Kidney epithelial cell (primary cell): ENCODE data around the gene SUCLG2. TPM values are rescaled to one million over a fixed set of nuclear protein-coding genes. Genes with fewer than 3 reads are reported as not detected.
A peak's percentile ranks its signal among the peaks of the same experiment; 100 is the strongest.

Experiments used
- DNase-seq: peaks from one replicate; pipeline ENCODE4 v3.0.0-alpha.2; 2010; ENCODE audit warnings: low read depth
- H3K27me3 ChIP-seq: 2 replicates; pipeline ENCODE4 v1.6.0; 2011; ENCODE audit warnings: low read length; ENCODE audit not compliant: control insufficient read depth, insufficient read depth
- H3K36me3 ChIP-seq: 2 replicates; pipeline ENCODE4 v1.5.1; 2011; ENCODE audit warnings: low read length; ENCODE audit not compliant: control insufficient read depth, insufficient read depth
- H3K4me3 ChIP-seq: 2 replicates; pipeline ENCODE4 v1.5.1; 2011; ENCODE audit warnings: low read depth, mild to moderate bottlenecking, control low read depth, low read length
- total RNA-seq: library from RNA; depleted of rRNA; stranded (reverse); fragments of >200 nt; gene quantifications from 2 replicates; pipeline ENCODE4 v1.2.3, GENCODE V29; 2015
- TF ChIP-seq, protein P1 (sequence below): IDR thresholded peaks from 2 replicates; pipeline ENCODE4 v1.5.1; 2011; ENCODE audit warnings: mild to moderate bottlenecking, moderate library complexity, low read length, control low read depth, inconsistent platforms; ENCODE audit not compliant: insufficient read depth, poor library complexity, severe bottlenecking

Gene SUCLG2
- total RNA-seq, 1 donor from 2014 or later, result 38.1 TPM

DNA sequence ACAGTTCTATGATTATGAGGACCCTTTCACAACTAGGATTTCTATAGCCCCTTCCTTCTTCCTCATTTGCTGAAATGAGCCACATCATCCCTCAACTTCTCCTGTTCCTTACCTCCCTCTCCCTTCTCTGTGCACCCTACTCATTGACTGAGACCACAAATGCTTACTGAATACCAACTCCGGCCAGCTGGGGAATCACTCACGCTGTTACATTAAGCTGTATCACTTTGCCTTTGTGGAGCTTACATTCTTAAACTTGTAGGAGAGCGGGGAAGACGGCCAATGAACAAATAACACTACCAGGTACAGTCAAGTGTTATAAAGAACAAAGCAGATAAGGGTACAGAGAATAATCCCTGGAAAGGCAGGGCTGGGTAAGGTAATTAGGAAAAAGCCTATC, 5.7 kb downstream of the SUCLG2 start:
- Histone ChIP-seq H3K4me3 (no peak overlapping the region), H3K36me3 (no peaks in the 10 kb centered on the region), H3K27me3 (no peaks in the 10 kb centered on the region)
- DNase-seq, result no peak
- TF ChIP-seq, protein P1, sequence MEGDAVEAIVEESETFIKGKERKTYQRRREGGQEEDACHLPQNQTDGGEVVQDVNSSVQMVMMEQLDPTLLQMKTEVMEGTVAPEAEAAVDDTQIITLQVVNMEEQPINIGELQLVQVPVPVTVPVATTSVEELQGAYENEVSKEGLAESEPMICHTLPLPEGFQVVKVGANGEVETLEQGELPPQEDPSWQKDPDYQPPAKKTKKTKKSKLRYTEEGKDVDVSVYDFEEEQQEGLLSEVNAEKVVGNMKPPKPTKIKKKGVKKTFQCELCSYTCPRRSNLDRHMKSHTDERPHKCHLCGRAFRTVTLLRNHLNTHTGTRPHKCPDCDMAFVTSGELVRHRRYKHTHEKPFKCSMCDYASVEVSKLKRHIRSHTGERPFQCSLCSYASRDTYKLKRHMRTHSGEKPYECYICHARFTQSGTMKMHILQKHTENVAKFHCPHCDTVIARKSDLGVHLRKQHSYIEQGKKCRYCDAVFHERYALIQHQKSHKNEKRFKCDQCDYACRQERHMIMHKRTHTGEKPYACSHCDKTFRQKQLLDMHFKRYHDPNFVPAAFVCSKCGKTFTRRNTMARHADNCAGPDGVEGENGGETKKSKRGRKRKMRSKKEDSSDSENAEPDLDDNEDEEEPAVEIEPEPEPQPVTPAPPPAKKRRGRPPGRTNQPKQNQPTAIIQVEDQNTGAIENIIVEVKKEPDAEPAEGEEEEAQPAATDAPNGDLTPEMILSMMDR, result no peak

DNA sequence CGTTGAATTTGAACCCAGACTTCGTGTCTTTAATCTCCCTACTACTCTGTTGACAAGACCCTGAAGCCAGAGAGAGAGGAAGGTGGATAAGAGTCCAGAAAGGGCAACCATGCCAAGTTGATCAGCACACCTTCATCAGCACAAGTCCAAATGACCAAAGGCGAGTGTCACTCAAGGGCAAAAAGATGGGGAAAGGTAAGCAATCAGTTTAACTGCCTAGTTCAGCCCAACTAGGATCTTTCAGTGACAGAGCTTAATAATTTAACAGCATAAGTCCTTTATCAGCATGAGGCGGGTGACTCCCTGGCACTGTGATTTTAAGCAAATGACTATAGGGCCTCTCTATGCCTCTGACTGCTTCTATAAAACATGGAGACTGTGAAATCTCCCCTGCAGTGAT, 6.2 kb downstream of the SUCLG2 start:
- H3K4me3 ChIP-seq, result no peak overlapping the region

DNA sequence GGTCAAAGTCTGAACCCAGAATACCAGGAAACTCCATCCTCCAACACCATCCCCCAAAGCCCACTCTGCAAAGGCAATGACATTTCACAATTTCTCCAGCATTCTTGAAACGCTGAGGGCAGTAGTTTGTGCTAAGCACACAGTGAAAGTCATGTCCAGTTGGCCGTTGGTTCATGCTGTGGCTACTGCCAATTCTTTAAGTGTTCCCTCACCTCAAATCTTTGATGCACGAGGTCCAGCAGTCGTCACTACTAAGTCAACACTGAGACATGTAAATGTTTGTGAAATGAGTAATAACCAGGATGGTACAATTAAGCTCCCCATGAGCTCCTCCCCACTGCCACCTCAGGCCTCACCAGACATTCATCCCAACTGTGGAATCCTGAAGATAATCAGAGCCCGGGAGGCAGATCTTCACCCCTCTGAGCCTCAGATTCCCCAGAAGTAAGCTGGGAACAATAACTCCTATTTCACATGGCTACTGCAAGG, 7.0 kb downstream of the SUCLG2 start:
- peak; percentile 98 for DNase-seq
- Histone ChIP-seq H3K36me3 (no peaks in the 10 kb centered on the region), H3K4me3 (no peak overlapping the region), H3K27me3 (no peaks in the 10 kb centered on the region)
- TF ChIP-seq, protein P1, result no peak

More for the DNA sequence above, 6.2 kb downstream of the SUCLG2 start:
- no peak for DNase-seq
- no peaks in the 10 kb centered on the region for H3K36me3 ChIP-seq
- no peaks in the 10 kb centered on the region for H3K27me3 ChIP-seq
- TF ChIP-seq, protein P1, result no peak

DNA sequence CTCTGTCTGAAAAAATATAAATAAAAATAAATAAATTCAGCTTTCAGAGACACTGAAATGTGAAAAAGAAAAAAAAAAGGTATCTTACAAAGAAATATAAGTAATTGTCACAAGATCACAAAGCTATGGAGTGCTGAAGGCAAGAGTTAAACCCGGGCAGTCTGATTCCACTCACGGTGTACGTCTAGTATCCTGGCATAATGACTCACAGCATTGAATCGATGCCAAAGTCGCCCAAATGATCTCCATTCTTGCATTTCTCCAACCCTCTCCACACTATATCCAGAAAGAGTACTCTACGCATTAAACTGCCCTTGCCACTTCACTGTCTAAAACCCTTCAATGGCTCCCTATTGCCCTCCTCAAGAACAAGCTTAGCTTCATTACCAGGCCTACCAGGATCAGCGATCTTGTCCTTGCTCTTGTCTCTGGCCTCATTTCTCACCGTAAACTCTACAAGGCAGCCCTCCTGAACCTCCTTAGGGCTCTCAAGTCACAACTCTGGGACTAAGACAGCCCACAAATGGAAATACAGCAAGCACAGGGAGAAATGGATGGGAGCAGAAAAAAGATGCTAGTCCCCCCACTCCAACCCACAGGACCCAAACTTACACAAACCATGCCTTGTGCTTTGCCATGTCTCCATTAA, 7.7 kb downstream of the SUCLG2 start:
- TF ChIP-seq, protein P1, result no peak
- no peak overlapping the region for H3K4me3 ChIP-seq
- H3K27me3 ChIP-seq, result no peaks in the 10 kb centered on the region
- DNase-seq, result no peak
- no peaks in the 10 kb centered on the region for H3K36me3 ChIP-seq

DNA sequence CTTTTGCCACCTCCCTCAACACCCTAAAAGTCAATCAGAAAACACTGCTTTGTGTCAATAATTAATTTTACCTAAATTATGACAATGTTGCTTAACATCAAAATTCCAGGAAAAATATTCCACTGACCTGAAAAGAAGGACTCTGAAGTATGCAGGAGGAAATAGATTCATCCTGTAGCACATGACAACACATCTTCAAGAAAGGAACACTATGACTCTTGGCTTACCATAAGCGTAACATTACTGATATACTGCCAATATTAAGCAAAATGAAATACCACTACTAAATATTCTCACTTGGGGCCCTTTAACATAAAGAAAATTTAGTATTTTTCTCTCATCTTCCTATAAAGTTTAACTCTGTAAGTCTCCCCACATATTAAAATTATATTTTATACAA, 9.6 kb downstream of the SUCLG2 start:
- Histone ChIP-seq H3K36me3 (no peaks in the 10 kb centered on the region), H3K4me3 (no peak overlapping the region), H3K27me3 (no peaks in the 10 kb centered on the region)
- TF ChIP-seq, protein P1, result no peak
- no peak for DNase-seq

DNA sequence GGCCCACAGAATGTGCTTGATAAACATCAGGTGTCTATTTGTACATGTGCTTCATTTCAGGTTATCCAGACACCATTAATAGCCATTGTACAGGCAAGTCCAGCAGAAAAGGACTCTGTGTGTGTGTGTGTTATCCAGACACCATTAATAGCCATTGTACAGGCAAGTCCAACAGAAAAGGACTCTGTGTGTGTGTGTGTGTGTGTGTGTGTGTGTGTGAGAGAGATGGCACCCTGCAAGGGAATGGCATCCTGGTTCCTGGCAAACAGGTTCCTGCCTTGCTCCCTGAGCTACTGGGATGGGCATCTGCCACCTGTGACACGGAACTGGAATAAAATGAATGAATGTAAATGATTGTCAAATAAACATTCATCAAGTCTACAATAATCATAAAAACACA, 11.7 kb downstream of the SUCLG2 start:
- no peak for DNase-seq
- no peaks in the 10 kb centered on the region for H3K36me3 ChIP-seq
- H3K4me3 ChIP-seq, result no peak overlapping the region
- no peaks in the 10 kb centered on the region for H3K27me3 ChIP-seq
- TF ChIP-seq, protein P1, result no peak
